GM23338 (cell line): ENCODE data around the gene HOXC4. TPM values are rescaled to one million over a fixed set of nuclear protein-coding genes. Genes with fewer than 3 reads are reported as not detected.

Experiments used
- ATAC-seq: fragments of 200-7000 bp; cut with Tn5 transposase; 3 replicates; pipeline ENCODE4 v1.9.1; 2020
- DNase-seq: peaks from one replicate; pipeline ENCODE4 v3.0.0-alpha.2; 2015; ENCODE audit warnings: low spot score
- H2AFZ ChIP-seq: fragments of 200-600 bp; sonication (generic); 2 replicates; pipeline ENCODE4 v1.8.0; 2016; ENCODE audit warnings: antibody characterized with exemption, mild to moderate bottlenecking, moderate library complexity
- H3F3A ChIP-seq: fragments of 200-600 bp; sonication (generic); replicated peaks from 2 replicates; pipeline ENCODE4 v1.8.0; 2017; ENCODE audit warnings: antibody characterized with exemption, mixed run types, low read depth
- H3K27ac ChIP-seq: fragments of 200-600 bp; sonication (generic); 2 replicates; pipeline ENCODE4 v1.6.1; 2016; ENCODE audit warnings: low read depth
- H3K27me3 ChIP-seq: fragments of 200-600 bp; sonication (generic); 2 replicates; pipeline ENCODE4 v1.8.0; 2016; ENCODE audit warnings: mild to moderate bottlenecking, mixed run types, moderate library complexity; ENCODE audit not compliant: insufficient read depth
- H3K36me3 ChIP-seq: fragments of 200-600 bp; sonication (generic); 2 replicates; pipeline ENCODE4 v1.8.0; 2016; ENCODE audit warnings: mild to moderate bottlenecking; ENCODE audit not compliant: insufficient read depth
- H3K4me1 ChIP-seq: fragments of 200-600 bp; sonication (generic); 2 replicates; pipeline ENCODE4 v1.8.0; 2016; ENCODE audit warnings: mild to moderate bottlenecking, moderate library complexity; ENCODE audit not compliant: insufficient read depth
- H3K4me2 ChIP-seq: fragments of 200-600 bp; sonication (generic); 2 replicates; pipeline ENCODE4 v1.7.1; 2017; ENCODE audit warnings: mixed run types
- H3K4me3 ChIP-seq: fragments of 200-600 bp; sonication (generic); 2 replicates; pipeline ENCODE4 v1.6.1; 2016; ENCODE audit warnings: mixed run types
- H3K79me2 ChIP-seq: fragments of 200-600 bp; sonication (generic); replicated peaks from 2 replicates; pipeline ENCODE4 v1.8.0; 2017; ENCODE audit warnings: mild to moderate bottlenecking; ENCODE audit not compliant: insufficient read depth
- H3K9me2 ChIP-seq: fragments of 200-600 bp; sonication (generic); 2 replicates; pipeline ENCODE4 v1.8.0; 2017; ENCODE audit not compliant: insufficient read depth
- H4K20me1 ChIP-seq: fragments of 200-600 bp; sonication (generic); replicated peaks from 2 replicates; pipeline ENCODE4 v1.8.0; 2017; ENCODE audit warnings: mild to moderate bottlenecking; ENCODE audit not compliant: insufficient read depth
- H3K27ac Mint-ChIP-seq: 2 replicates; pipeline ENCODE4 v1.8.0; 2020; ENCODE audit warnings: inconsistent platforms, mild to moderate bottlenecking, moderate library complexity, mixed read lengths
- H3K27me3 Mint-ChIP-seq: 3 replicates; pipeline ENCODE4 v1.8.0; 2022; ENCODE audit warnings: low read depth, mild to moderate bottlenecking, moderate library complexity, mixed read lengths, inconsistent platforms; ENCODE audit not compliant: insufficient read depth, poor library complexity
- H3K36me3 Mint-ChIP-seq: 3 replicates; pipeline ENCODE4 v1.8.0; 2021; ENCODE audit warnings: low read depth, mild to moderate bottlenecking, inconsistent platforms, moderate library complexity, mixed read lengths
- H3K4me1 Mint-ChIP-seq: 3 replicates; pipeline ENCODE4 v1.8.0; 2020; ENCODE audit warnings: mild to moderate bottlenecking, inconsistent platforms, mixed read lengths
- H3K4me3 Mint-ChIP-seq: 3 replicates; pipeline ENCODE4 v1.8.0; 2021; ENCODE audit warnings: moderate library complexity, mild to moderate bottlenecking, inconsistent platforms, mixed read lengths
- H3K9me3 Mint-ChIP-seq: 3 replicates; pipeline ENCODE4 v1.8.0; 2020; ENCODE audit warnings: moderate library complexity, mild to moderate bottlenecking, inconsistent platforms, mixed read lengths
- EZH2 ChIP-seq: fragments of 200-600 bp; sonication (generic); IDR thresholded peaks from one replicate; pipeline ENCODE4 v1.8.0; 2017; ENCODE audit warnings: antibody characterized with exemption, mild to moderate bottlenecking, low read depth; ENCODE audit not compliant: unreplicated experiment
- EZH2phosphoT487 ChIP-seq: fragments of 200-600 bp; sonication (generic); IDR thresholded peaks from one replicate; pipeline ENCODE4 v1.8.1; 2018; ENCODE audit warnings: antibody characterized with exemption; ENCODE audit not compliant: unreplicated experiment
- JUNB ChIP-seq: IDR thresholded peaks from one replicate; pipeline ENCODE4 v1.6.1; 2016; ENCODE audit warnings: antibody characterized with exemption; ENCODE audit not compliant: unreplicated experiment
- NANOG ChIP-seq: IDR thresholded peaks from 2 replicates; pipeline ENCODE4 v1.6.1; 2016; ENCODE audit warnings: antibody characterized with exemption, borderline replicate concordance
- POLR2AphosphoS5 ChIP-seq: IDR thresholded peaks from 2 replicates; pipeline ENCODE4 v1.6.1; 2016; ENCODE audit warnings: antibody characterized with exemption, low read depth
- STAT1 ChIP-seq: IDR thresholded peaks from one replicate; pipeline ENCODE4 v1.6.1; 2016; ENCODE audit warnings: antibody characterized with exemption; ENCODE audit not compliant: unreplicated experiment
- ZNF114 ChIP-seq: fragments of 250-450 bp; sonication (Bioruptor Pico); IDR thresholded peaks from 2 replicates; pipeline ENCODE4 v1.5.0; 2020; ENCODE audit warnings: mild to moderate bottlenecking, moderate library complexity
- ZNF331 ChIP-seq: fragments of 250-450 bp; sonication (Bioruptor Pico); IDR thresholded peaks from 2 replicates; pipeline ENCODE4 v1.5.0; 2020; ENCODE audit warnings: low read depth, mild to moderate bottlenecking, moderate library complexity
- polyA plus RNA-seq: library from polyadenylated mRNA; unstranded; fragments of >200 nt; fragmentation: Nextera tagmentation; extraction: Ambion mirVana; gene quantifications from 2 replicates; pipeline ENCODE4 v1.2.1, GENCODE V29; 2016
- total RNA-seq: library from RNA; depleted of rRNA; stranded (reverse); fragments of >200 nt; shearing (Covaris generic); gene quantifications from 2 replicates; pipeline ENCODE4 v1.2.3, GENCODE V29; 2014
- TF ChIP-seq, protein P1 (sequence below): IDR thresholded peaks from one replicate; pipeline ENCODE4 v1.6.1; 2018; ENCODE audit warnings: antibody characterized with exemption; ENCODE audit not compliant: unreplicated experiment

The HOXC4 gene
- total and polyA plus RNA-seq, 2 experiments from 2014 or later, result not detected

DNA sequence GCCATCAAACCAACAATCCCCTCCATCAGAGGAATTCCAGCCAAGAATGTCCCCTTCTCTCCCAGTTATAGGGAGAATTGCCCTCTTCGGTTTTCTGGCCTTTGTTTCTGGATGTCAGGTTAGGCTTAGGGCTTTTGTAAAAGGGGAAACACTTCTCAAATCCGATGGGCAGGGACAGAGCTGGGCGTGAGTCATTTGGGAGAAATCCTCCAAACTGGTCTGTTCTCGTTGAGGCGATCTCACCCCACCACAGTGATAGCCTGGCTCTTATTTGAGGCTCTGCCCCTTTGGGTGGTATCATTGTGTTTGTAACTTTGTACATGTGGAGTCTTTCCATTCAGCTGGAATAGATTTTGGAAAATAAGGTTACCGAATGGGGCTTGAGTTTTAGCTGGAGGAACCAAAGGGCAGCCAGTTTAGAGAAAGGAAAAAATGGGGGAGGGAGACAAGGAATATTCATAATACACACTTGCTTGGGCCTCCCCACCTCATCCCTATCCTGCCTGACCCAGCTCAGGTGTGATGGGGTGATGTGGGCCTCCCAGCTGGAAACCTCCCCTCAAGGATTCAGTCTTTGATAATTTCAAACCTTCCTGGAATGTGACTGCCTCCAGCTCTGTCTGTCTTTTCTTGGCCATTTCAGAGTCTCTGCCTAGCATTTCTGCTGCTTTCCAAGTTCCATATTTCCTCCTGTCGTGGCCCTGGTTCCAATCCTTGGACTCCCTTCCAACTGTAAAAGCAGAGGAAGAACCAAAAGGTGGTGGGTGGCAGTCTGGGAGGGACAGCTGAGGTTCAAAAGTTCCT is 7.5 kb downstream of the HOXC4 start:
- Mint-ChIP-seq H3K9me3 (no peaks in the 10 kb centered on the region; the same call in 2 of the 3 replicates), H3K36me3 (no peaks in the 10 kb centered on the region), H3K27ac (no peak overlapping the region), H3K27me3 (peaks cover 87% of the 10 kb centered on the region), H3K4me3 (no peak overlapping the region), H3K4me1 (peaks cover 40% of the 10 kb centered on the region)
- no peak overlapping the region for H3K27ac ChIP-seq
- H3K27me3 ChIP-seq, result peaks cover 100% of the 10 kb centered on the region
- H3F3A ChIP-seq, result peaks cover 24% of the 10 kb centered on the region
- no peaks in the 10 kb centered on the region for H3K9me2 ChIP-seq
- no peak overlapping the region for H2AFZ ChIP-seq
- peak overlapping the region; percentile 30; the same call in 1 of the 2 replicates for H3K4me3 ChIP-seq
- peak overlapping the region; percentile 58 for H3K4me2 ChIP-seq
- H3K4me1 ChIP-seq, result peaks cover 63% of the 10 kb centered on the region
- no peaks in the 10 kb centered on the region for H3K36me3 ChIP-seq
- TF ChIP-seq ZNF114 (CRISPR knock-in tag) (no peak), NANOG (no peak), EZH2 (peak; percentile 78), ZNF331 (CRISPR knock-in tag) (no peak), JUNB (no peak), POLR2AphosphoS5 (no peak), EZH2phosphoT487 (no peak), STAT1 (no peak)
- TF ChIP-seq, protein P1, sequence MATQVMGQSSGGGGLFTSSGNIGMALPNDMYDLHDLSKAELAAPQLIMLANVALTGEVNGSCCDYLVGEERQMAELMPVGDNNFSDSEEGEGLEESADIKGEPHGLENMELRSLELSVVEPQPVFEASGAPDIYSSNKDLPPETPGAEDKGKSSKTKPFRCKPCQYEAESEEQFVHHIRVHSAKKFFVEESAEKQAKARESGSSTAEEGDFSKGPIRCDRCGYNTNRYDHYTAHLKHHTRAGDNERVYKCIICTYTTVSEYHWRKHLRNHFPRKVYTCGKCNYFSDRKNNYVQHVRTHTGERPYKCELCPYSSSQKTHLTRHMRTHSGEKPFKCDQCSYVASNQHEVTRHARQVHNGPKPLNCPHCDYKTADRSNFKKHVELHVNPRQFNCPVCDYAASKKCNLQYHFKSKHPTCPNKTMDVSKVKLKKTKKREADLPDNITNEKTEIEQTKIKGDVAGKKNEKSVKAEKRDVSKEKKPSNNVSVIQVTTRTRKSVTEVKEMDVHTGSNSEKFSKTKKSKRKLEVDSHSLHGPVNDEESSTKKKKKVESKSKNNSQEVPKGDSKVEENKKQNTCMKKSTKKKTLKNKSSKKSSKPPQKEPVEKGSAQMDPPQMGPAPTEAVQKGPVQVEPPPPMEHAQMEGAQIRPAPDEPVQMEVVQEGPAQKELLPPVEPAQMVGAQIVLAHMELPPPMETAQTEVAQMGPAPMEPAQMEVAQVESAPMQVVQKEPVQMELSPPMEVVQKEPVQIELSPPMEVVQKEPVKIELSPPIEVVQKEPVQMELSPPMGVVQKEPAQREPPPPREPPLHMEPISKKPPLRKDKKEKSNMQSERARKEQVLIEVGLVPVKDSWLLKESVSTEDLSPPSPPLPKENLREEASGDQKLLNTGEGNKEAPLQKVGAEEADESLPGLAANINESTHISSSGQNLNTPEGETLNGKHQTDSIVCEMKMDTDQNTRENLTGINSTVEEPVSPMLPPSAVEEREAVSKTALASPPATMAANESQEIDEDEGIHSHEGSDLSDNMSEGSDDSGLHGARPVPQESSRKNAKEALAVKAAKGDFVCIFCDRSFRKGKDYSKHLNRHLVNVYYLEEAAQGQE, result no peak
- no peaks in the 10 kb centered on the region for H3K79me2 ChIP-seq
- DNase-seq (no peak), ATAC-seq (no peak; the same call in 1 of the 3 replicates)
- peaks cover 18% of the 10 kb centered on the region; the same call in 1 of the 2 replicates for H4K20me1 ChIP-seq

DNA sequence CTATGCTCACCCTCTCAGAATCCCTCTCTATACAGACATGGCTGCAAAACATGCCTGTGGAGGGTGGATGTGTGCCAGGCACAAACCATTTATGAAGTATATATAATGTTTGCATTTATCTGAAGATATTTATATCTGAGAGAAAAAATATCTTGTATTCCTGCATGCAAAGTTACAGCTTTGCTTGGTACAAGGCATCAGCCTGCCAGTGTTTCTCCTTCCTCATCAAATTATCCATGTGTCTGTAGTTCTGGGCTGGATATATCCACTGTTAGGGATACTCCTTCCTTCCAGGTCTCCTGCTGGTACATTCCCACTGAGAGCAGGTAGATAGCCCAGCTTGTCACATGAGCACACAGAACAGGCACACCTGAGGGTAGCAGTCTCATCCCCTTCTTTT is 12.0 kb downstream of the HOXC4 start:
- Mint-ChIP-seq H3K4me3 (no peak overlapping the region), H3K36me3 (no peaks in the 10 kb centered on the region), H3K9me3 (no peaks in the 10 kb centered on the region), H3K27me3 (peaks cover 45% of the 10 kb centered on the region), H3K27ac (no peak overlapping the region), H3K4me1 (peaks cover 12% of the 10 kb centered on the region)
- DNase-seq (no peak), ATAC-seq (no peak)
- Histone ChIP-seq H3K79me2 (no peaks in the 10 kb centered on the region), H3K4me2 (no peak overlapping the region), H3K4me3 (no peak overlapping the region), H3K36me3 (no peaks in the 10 kb centered on the region), H3K4me1 (peaks cover 20% of the 10 kb centered on the region), H3F3A (no peaks in the 10 kb centered on the region), H3K27ac (no peak overlapping the region), H3K9me2 (no peaks in the 10 kb centered on the region), H2AFZ (no peak overlapping the region), H3K27me3 (peaks cover 96% of the 10 kb centered on the region), H4K20me1 (0 out of 2 replicates have a peak, but pooled peaks cover 5% of the 10 kb centered on the region)
- no peak for TF ChIP-seq STAT1
- no peak for TF ChIP-seq EZH2phosphoT487
- no peak for TF ChIP-seq ZNF331 (CRISPR knock-in tag)
- TF ChIP-seq, protein P1, result no peak
- no peak for TF ChIP-seq NANOG
